NCI-H82 (cell line): Measurements from ENCODE around the gene NOP14.
"Not testable (repeated sequence)": the region's sequence is repeated elsewhere in the genome, so short reads cannot be mapped to it uniquely, and the experiment has no call there.

Experiments used
- DNase-seq: peaks from one replicate; lab custom pipeline; 2025; lab: John Stamatoyannopoulos, UW

Gene NOP14

GRCh38 chr4:2961811-2962441 lies 1.3 kb downstream of the NOP14 start:
- DNase-seq, result peak; percentile 50

GRCh38 chr4:2961421-2961810 lies 1.8 kb downstream of the NOP14 start:
- peak; percentile 70 for DNase-seq

DNA sequence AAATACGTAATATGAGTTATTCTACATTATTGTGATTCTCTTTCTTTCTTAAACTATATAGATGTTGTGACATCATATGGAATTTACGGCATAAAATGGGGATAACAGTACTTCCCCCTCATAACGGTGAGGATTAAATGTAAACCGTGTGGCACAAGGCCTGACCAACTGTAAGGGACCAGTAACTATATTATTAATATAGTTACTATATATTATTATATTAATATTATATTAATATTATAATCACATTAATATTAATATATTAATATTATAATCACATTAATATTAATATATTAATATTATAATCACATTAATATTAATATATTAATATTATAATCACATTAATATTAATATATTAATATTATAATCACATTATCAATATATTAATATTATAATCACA lies 2.8 kb downstream of the NOP14 start:
- DNase-seq, result not testable (repeated sequence)

DNA sequence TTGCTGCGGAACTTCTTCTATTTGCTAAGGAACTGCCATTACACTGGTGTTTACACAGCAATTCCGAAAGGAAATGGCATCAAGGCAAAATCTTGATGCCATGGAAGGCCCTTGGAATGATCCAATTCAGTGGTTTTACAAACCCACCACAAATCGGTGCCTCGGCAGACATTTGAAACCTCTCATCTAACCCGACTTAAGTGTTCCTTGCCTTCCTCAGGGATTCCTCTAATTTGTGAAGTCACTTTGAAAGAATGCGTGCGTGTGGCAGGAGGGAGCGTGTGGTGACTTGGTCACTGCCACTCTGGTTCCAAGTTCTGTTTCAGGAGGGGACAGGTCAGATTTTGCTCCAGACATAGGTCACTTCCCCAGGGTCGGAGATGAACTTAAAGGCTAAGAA lies 4.8 kb downstream of the NOP14 start:
- DNase-seq, result no peak

- DNase-seq, result peak; percentile 82
These were observed 7.8 kb downstream of the NOP14 start for GRCh38 chr4:2955186-2956044.

DNA sequence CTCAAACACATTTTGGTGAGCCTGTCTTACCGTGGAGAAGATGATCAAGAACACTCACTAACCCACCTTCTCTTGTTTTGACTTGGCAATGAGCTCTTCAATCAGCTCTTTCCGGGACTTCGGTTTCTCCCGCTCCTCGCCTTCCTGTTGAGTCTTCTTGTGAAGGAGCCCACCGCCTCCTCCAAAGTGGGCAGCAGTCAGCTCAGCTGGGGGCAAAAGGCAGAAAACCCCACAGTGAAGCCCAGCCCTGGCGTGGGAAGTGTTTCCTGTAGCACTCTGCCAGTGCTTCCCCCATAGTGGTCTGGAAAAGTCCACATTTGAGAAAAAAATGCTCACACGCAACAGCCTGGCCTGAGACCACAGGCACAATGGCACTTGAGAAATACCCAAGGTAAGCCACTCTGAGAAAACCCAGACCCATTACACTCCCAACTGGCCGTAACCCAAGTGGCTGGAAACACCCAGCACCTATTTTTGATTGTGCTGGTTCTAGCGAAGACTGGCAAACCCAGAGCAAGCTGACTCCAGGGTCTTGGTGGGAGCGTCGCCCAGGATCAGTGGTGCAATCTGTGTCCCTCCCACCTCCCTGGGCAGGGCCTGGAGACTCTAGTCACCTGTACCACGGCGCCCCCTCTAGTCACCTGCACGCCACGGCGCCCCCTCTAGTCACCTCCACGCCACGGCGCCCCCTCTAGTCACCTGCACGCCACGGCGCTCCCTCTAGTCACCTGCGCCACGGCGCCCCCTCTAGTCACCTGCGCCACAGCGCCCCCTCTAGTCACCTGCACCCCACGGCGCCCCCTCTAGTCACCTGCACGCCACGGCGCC lies 8.6 kb downstream of the NOP14 start:
- DNase-seq, result peak; percentile 32

DNA sequence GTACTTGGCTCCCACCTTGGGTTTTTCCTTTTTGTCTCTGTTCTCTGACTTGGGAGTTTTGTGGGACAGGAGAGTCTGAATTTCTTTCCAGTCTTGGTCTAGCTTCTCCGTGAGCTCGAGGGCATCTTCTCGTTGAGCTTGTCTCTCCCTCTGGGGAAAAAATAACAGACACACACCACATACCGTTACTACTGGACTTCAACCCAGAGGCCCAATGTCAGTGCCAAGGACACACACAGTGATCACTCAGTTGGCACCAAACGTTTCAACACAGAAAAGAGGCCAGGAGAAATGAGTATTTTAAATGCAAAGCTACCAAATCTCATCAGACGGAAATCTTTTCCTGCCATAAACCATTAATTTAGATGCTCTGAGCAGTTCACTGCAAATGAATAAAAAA lies 9.7 kb downstream of the NOP14 start:
- DNase-seq, result no peak

GRCh38 chr4:2950221-2950989 lies 12.8 kb downstream of the NOP14 start:
- DNase-seq, result no peak

DNA sequence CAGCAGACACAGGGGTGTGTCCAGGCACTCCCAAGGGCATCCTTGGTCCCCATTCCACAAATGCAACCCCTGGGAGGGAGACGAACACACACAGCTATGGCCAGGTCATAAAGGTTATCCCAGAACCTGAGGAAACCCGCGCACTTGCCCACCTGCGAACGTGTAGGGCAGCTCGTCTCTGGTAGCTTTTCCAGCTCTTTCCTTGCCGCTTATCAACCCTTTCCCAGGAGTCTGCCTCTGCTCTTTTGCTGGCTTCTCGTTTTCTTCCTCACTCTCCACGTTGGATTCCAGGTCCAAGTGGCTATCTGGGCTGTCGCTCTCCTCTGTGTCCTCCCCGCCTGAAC lies 13.5 kb downstream of the NOP14 start:
- no peak for DNase-seq

- DNase-seq, result peak; percentile 20
These were observed 14.1 kb downstream of the NOP14 start for GRCh38 chr4:2948895-2949781.

DNA sequence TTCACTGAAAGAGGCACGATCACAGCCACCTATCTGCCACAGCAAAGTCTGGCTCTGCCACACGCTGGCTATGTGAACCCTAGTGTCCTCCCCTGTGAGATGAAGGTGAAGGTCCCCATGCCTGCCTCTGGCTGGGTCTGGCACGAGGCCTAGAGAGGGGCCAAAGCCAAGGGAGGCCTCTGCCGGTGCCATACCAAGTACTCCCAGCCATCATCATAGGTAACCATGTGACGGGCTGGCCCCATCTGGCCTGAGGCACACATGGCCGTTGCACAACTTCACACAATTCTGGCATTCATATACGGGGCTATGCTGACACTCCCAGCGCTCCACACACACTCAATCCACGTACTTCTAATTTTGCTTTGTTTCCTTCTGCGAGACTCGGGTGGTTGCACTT lies 15.3 kb downstream of the NOP14 start:
- no peak for DNase-seq

GRCh38 chr4:2946812-2947600 lies 16.2 kb downstream of the NOP14 start:
- no peak for DNase-seq

DNA sequence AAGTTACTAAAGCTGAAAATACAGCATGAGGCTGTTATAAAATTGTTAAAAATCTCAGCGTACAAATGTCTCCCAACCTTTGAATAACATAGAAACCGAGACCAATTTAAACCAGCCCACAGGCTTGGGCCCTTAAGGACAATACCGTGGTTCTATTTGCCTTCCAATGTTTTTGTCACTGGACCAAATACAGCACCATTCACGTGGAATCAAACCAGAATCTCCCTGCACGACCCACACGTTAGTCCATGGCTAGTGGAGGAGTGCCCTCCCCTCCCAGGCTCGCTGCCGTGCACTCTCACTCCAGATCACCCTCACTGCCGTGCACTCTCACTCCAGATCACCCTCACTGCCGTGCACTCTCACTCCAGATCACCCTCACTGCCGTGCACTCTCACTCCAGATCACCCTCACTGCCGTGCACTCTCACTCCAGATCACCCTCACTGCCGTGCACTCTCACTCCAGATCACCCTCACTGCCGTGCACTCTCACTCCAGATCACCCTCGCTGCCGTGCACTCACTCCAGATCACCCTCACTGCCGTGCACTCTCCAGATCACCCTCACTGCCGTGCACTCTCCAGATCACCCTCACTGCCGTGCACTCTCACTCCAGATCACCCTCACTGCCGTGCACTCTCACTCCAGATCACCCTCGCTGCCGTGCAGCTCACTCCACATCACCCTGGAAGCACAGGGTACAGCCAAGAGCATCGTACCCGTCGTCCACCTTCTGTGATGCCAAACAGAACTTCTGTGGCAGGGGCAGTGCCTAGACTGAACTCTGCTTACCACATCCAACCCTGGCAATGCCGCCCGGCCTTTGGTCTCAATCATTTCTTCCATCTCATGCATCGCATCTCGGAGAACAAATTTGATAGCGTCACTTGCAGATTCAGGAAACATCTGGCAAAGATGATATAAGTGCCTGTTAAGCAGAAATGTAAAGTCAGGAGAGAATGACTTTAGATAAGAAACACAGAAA lies 17.3 kb downstream of the NOP14 start:
- not testable (repeated sequence) for DNase-seq

DNA sequence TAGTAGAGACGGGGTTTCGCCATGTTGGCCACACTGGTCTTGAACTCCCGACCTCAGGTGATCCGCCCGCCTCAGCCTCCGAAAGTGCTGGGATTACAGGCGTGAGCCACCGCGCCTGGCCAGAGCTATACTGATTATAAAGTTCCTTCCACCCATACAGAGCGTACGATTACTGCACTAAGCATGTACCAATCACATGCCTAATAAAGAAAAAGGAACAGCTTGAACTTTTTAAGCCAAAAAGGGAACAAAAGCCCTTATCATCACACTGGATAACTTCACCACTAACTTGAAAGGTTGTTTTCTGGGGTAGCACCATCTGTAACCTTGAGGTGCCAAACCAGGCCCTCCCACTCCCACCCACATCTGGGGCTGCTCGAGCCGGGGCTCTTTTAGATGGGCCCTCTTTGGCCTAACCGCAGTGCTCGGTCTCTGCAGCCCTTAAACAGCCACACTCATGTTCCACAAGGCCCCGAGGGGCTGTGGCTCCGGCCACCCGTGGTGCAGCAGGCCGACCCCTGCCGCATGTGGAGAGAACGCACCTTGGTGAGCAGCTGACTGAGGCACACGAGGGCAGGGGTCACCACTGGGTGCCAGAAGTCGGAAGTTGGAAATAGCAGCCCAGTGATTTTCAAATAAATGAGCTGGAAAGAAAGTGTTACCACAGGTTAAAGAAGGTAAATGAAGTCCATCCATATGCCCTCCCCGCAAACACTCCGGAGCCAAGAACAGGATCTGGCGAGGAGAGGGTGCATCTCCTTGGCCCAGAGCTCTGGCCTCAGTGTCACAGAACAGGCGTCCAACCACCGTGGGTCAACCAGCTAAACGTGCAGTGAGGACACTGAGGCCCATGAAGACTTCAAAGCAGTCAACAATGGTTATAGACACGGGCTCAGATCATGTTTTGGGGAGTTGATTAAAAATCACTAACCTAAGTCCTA lies 18.4 kb downstream of the NOP14 start:
- DNase-seq, result no peak

GRCh38 chr4:2944091-2944482 lies 19.1 kb downstream of the NOP14 start:
- DNase-seq, result no peak

GRCh38 chr4:2943364-2944090 lies 19.7 kb downstream of the NOP14 start:
- DNase-seq, result no peak
